ENCODE data around the gene FAM171A2.

FAM171A2 gene

DNA sequence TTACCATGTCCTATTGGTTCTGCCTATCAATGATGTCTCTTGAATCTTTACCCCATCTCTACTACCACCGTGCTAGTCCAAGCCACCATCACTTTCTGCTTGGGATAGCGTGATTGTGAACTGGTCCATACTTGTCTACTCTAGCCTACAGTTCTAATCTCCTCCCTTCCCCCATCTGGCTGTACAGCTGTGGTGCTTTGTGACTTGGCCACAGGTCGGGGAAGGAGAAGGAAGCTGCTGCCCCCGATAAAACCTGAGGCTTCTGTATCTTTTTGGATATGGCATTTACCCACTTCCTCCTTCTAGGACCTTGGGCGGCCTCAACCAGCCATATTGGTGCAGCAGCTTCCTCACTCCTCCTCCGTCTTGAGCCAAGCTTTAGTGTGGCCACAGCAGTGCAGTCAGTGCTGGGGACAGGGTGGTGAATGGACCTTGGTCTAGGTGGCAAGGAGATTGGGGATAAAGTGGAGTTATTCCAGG, 26.1 kb upstream of the FAM171A2 start:
- in situ Hi-C loops (cut with HindIII; ENCODE audit: low sequenced_read_pairs): loop anchor here (5.0 kb wide), 2 partner anchors 48 to 83 kb away; no protein-coding TSS in a partner anchor

DNA sequence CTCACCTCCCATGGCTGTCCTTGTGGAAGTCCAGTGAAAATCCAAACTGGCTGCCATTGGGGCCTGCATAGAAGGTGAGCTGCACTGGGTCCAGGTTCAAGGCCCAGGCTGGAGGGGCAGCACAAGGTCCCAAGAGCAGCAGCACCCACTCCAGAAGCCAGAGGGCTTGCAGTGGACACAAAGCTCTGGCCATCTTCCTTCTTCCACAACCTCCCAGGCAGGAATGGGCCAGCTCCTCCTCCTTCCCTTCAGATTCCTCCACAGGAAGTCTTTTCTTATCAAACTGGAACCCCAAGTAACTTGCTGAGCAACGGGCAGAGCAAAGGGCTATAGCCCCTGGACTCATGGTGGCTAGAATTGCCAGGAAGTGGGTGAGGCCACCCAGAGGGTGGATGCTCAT, 25.6 kb upstream of the FAM171A2 start, which contains the start of gene ITGA2B:
Gene ITGA2B, minus strand, starts transcription at position 369 of the 400 bp plus-strand sequence. Its CDS starts 176 bp downstream, at position 193.
- TF ChIP-seq, protein P1, sequence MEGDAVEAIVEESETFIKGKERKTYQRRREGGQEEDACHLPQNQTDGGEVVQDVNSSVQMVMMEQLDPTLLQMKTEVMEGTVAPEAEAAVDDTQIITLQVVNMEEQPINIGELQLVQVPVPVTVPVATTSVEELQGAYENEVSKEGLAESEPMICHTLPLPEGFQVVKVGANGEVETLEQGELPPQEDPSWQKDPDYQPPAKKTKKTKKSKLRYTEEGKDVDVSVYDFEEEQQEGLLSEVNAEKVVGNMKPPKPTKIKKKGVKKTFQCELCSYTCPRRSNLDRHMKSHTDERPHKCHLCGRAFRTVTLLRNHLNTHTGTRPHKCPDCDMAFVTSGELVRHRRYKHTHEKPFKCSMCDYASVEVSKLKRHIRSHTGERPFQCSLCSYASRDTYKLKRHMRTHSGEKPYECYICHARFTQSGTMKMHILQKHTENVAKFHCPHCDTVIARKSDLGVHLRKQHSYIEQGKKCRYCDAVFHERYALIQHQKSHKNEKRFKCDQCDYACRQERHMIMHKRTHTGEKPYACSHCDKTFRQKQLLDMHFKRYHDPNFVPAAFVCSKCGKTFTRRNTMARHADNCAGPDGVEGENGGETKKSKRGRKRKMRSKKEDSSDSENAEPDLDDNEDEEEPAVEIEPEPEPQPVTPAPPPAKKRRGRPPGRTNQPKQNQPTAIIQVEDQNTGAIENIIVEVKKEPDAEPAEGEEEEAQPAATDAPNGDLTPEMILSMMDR (IDR thresholded peaks at IDR 0.05; ENCODE audit: low read depth, low read length, missing control alignments): no peak
- in situ Hi-C loops (cut with HindIII; ENCODE audit: low sequenced_read_pairs): no loop called here
- no peak within 1 kb of the TSS for H3K4me3 ChIP-seq (ENCODE audit: low read depth, low read length)
- no peak for DNase-seq (ENCODE audit: low read depth)

More for the DNA sequence above, 26.1 kb upstream of the FAM171A2 start:
- no peak overlapping the region for H3K4me3 ChIP-seq (ENCODE audit: low read depth, low read length)
- TF ChIP-seq, protein P1 (IDR thresholded peaks at IDR 0.05; ENCODE audit: low read depth, low read length, missing control alignments): no peak
- DNase-seq (ENCODE audit: low read depth): no peak

DNA sequence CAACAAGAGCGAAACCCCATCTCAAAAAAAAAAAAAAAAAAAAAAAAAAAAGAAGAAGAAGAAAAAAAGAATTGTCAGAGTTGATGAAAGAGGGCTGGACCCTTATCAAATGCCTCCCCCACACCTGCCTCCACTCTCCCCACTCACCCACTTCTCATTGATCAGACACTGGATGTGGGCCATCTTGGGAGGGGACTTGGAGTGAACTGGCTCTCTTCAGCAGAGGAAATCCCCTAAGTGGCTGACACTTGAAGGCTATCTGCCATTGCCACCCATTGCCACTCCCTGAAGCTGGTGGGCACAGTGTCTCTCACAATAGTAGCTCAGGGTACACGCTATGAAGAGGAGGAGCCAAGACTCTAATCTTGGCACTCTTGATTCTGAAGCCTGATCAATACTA, 24.2 kb upstream of the FAM171A2 start:
- TF ChIP-seq, protein P1 (IDR thresholded peaks at IDR 0.05; ENCODE audit: low read depth, low read length, missing control alignments): no peak

DNA sequence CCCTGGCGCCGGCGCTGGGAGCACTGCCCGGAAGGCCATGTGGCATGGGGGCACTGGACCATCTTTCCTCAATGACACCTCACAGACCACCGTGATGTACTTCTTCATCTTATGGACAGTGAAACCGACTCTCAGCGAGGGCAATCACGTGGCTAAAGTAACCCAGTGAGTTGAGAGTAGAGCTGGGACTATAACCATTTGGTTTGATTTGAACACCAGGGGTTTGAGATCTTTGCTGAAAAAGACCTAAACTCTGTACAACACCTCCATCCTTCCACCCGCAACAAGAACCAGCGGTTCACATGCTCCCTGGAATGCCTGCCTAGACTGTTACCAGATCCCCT, 22.5 kb upstream of the FAM171A2 start:
- in situ Hi-C loops (cut with HindIII; ENCODE audit: low sequenced_read_pairs): no loop called here
- DNase-seq (ENCODE audit: low read depth): no peak
- TF ChIP-seq, protein P1 (IDR thresholded peaks at IDR 0.05; ENCODE audit: low read depth, low read length, missing control alignments): no peak
- peak overlapping the region; percentile 50 for H3K4me3 ChIP-seq (ENCODE audit: low read depth, low read length)

More for the DNA sequence above, 24.2 kb upstream of the FAM171A2 start:
- no peak overlapping the region for H3K4me3 ChIP-seq (ENCODE audit: low read depth, low read length)
- in situ Hi-C loops (cut with HindIII; ENCODE audit: low sequenced_read_pairs): no loop called here
- no peak for DNase-seq (ENCODE audit: low read depth)

DNA sequence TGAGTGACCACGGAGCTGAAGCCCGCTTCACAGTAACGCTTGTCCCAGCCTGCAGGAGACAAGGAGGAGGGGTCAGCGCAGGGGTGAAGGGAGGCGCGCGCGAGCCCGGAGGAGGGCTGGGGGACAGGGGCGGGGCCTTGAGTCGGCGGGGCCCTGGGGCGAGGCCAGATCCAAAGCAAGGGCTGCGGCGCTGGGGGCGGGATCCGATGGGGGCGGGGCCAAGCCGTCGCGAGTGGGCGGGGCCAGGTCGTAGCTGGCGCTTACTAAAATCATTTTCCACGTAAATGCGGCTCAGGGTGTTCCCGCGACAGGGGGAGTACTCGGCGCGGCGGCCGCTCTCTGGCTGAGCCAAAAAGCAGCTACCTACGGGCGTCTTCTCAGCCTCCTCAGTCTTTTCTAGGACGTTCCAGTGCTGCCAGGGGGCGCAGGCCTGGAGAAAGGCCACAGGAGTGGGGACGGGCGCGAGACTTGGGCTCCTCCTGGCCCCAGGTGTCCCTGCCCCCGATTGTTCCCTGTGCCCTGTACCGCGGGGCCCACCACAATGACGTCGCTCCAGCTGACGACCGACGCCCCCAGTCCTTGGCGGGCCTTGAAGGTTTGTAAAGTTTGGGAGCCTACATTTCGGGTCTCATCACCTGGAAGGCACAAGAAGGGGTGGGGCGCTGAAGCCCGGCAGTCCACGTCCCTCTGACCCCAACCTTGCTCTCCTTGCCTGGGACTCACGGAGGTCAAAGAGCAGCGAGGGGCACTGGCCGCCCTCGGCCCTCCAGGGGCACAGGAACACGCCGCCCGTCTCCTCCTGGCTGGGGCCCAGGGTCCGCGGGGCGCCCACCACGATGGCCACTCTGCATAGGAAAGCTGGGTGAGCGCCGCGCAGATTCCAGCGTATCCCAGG, 21.9 kb upstream of the FAM171A2 start:
- TF ChIP-seq, protein P1 (IDR thresholded peaks at IDR 0.05; ENCODE audit: low read depth, low read length, missing control alignments): peak; percentile 22
- in situ Hi-C loops (cut with HindIII; ENCODE audit: low sequenced_read_pairs): no loop called here
- DNase-seq (ENCODE audit: low read depth): peak; percentile 5
- peak overlapping the region; percentile 50 for H3K4me3 ChIP-seq (ENCODE audit: low read depth, low read length)

DNA sequence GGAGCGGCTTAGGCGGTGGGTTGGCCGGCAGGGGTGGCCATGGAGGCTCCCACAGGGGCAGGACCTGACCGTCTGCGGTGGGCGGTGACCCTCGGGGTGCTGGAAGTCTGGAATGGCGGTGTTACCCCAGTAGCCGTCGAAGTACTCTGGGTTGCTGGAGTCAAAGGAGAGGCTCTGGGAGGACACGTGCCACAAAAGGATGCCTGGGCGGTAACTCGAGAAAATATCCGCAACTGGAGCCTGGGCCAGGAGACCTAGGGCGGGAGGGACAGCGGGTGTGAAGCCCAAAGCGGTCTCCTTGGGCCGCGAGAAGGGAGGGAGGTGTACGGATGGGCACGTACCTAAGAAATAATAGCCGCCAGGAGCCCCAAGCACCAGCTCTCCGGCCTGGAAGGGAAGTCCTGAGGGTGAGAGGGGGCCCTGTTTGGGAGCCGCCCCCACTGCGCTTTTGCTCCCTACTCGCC, 21.2 kb upstream of the FAM171A2 start:
- peak overlapping the region; percentile 50 for H3K4me3 ChIP-seq (ENCODE audit: low read depth, low read length)
- TF ChIP-seq, protein P1 (IDR thresholded peaks at IDR 0.05; ENCODE audit: low read depth, low read length, missing control alignments): no peak
- in situ Hi-C loops (cut with HindIII; ENCODE audit: low sequenced_read_pairs): no loop called here
- DNase-seq (ENCODE audit: low read depth): no peak

Data from astrocyte of the cerebellum (primary cell).